Upper lobe of right lung (tissue), 1 donor: ENCODE results near the gene PBX2. TPM values are rescaled to one million over a fixed set of nuclear protein-coding genes. Genes with fewer than 3 reads are reported as not detected.
"Not testable (repeated sequence)": the region's sequence is repeated elsewhere in the genome, so short reads cannot be mapped to it uniquely, and the experiment has no call there.

ENCODE experiments used
- ATAC-seq: fragments of 200-7000 bp; cut with Tn5 transposase; one replicate; pipeline ENCODE4 v1.9.1; 2020; ENCODE audit warnings: mild to moderate bottlenecking, moderate library complexity
- DNase-seq: peaks from one replicate; pipeline ENCODE4 v3.0.0-alpha.2; 2020
- H3K27ac ChIP-seq: fragments of 200-600 bp; one replicate; pipeline ENCODE4 v1.8.0; 2022
- H3K27me3 ChIP-seq: fragments of 200-600 bp; one replicate; pipeline ENCODE4 v1.8.0; 2022; ENCODE audit warnings: mild to moderate bottlenecking
- H3K36me3 ChIP-seq: fragments of 200-600 bp; one replicate; pipeline ENCODE4 v1.8.0; 2022
- H3K4me1 ChIP-seq: fragments of 200-600 bp; one replicate; pipeline ENCODE4 v1.8.0; 2022
- H3K4me3 ChIP-seq: fragments of 200-600 bp; one replicate; pipeline ENCODE4 v1.8.0; 2022; ENCODE audit warnings: mild to moderate bottlenecking
- H3K9me3 ChIP-seq: fragments of 200-600 bp; one replicate; pipeline ENCODE4 v1.8.0; 2022
- CTCF ChIP-seq: fragments of 200-600 bp; IDR thresholded peaks from one replicate; pipeline ENCODE4 v1.8.0; 2022; ENCODE audit warnings: antibody characterized with exemption
- intact Hi-C: fragments of 100-400 bp; cut with DNase I; formaldehyde crosslinking; loops from one replicate; pipeline ENCODE4 v1.11.0; 2022
- total RNA-seq: library from RNA; stranded (reverse); fragmentation: NEBNext Ultra II Directional; extraction: Animal tissue kit (Norgen Biotek cat#: 25700); gene quantifications from one replicate; pipeline ENCODE4 v1.2.1, GENCODE V29; 2021
- donor health status: DM: no; HTN: yes; CAD: no; lungs with severe emphysema.

PBX2 gene
- total RNA-seq, 1 donor from 2014 or later = 100 TPM

GRCh38 chr6:32190911-32191677 is 1.1 kb upstream of the PBX2 start:
- DNase-seq = no peak
- H3K4me3 ChIP-seq = peak overlapping the region; percentile 66
- ATAC-seq = no peak
- peak overlapping the region; percentile 91 for H3K27ac ChIP-seq
- intact Hi-C loops = no loop called here
- no peaks in the 10 kb centered on the region for H3K27me3 ChIP-seq
- H3K36me3 ChIP-seq = peaks cover 16% of the 10 kb centered on the region
- H3K4me1 ChIP-seq = peaks cover 56% of the 10 kb centered on the region
- TF ChIP-seq CTCF = no peak
- no peaks in the 10 kb centered on the region for H3K9me3 ChIP-seq

- H3K9me3 ChIP-seq = no peaks in the 10 kb centered on the region
- peaks cover 53% of the 10 kb centered on the region for H3K4me1 ChIP-seq
- H3K4me3 ChIP-seq = peak overlapping the region; percentile 66
- peaks cover 16% of the 10 kb centered on the region for H3K36me3 ChIP-seq
- TF ChIP-seq CTCF = no peak
- DNase-seq (no peak), ATAC-seq (no peak)
- no peaks in the 10 kb centered on the region for H3K27me3 ChIP-seq
- H3K27ac ChIP-seq = peak overlapping the region; percentile 91
- intact Hi-C loops = no loop called here
These were observed 304 bp downstream of the PBX2 start for GRCh38 chr6:32189742-32190053.

GRCh38 chr6:32189069-32189741 is 797 bp downstream of the PBX2 start:
- H3K36me3 ChIP-seq = peaks cover 16% of the 10 kb centered on the region

GRCh38 chr6:32188381-32189068 is 1.5 kb downstream of the PBX2 start:
- peak overlapping the region; percentile 66 for H3K4me3 ChIP-seq
- H3K4me1 ChIP-seq = peaks cover 55% of the 10 kb centered on the region

More at GRCh38 chr6:32189069-32189741, 797 bp downstream of the PBX2 start:
- ATAC-seq = no peak
- peak overlapping the region; percentile 91 for H3K27ac ChIP-seq
- H3K9me3 ChIP-seq = no peaks in the 10 kb centered on the region
- TF ChIP-seq CTCF = no peak
- peaks cover 52% of the 10 kb centered on the region for H3K4me1 ChIP-seq
- intact Hi-C loops = no loop called here
- no peaks in the 10 kb centered on the region for H3K27me3 ChIP-seq
- H3K4me3 ChIP-seq = peak overlapping the region; percentile 66
- no peak for DNase-seq

DNA sequence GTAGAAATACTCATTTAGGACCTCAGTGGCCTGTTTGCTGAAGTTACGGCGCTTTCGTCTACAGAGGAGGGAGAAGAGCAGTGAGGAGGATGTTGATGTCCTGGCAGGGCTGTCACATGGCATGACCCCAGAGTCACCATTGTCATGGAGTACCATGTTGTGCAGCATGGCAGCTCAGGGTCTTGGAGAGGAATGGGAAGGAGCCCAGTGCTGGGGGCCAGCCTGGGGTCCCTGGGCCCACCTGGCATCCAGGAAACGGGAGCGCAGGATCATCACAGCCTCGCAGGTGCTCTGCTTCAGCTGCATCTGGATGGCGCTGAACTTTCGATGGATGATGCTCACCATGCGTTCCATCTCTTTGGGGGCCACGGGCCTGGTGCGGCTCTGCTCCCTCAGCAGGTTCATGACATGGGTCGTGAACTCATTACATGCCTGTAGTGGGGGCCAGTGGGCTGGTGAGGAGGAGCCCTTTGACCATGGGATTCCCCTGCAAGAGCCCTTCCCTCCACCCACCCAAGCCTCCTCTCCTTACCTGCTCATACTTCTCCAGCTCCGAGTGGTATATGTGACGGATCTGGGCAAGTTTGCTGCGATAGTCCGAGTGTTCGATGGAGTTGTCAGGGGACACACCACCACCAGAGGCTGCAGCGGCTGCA is 2.1 kb downstream of the PBX2 start:
- ATAC-seq, intact Hi-C loops, H3K27me3 ChIP-seq, H3K27ac ChIP-seq, H3K9me3 ChIP-seq, DNase-seq: not testable (repeated sequence)
- H3K36me3 ChIP-seq = peaks cover 16% of the 10 kb centered on the region
- H3K4me1 ChIP-seq = peaks cover 49% of the 10 kb centered on the region
- peak overlapping the region; percentile 66 for H3K4me3 ChIP-seq

More at GRCh38 chr6:32188381-32189068, 1.5 kb downstream of the PBX2 start:
- peaks cover 16% of the 10 kb centered on the region for H3K36me3 ChIP-seq
- no peaks in the 10 kb centered on the region for H3K9me3 ChIP-seq
- intact Hi-C loops = no loop called here
- ATAC-seq (no peak), DNase-seq (no peak)
- no peaks in the 10 kb centered on the region for H3K27me3 ChIP-seq
- H3K27ac ChIP-seq = peak overlapping the region; percentile 91
- no peak for TF ChIP-seq CTCF
